Measurements from ENCODE around the gene DEF6. TPM values are rescaled to one million over a fixed set of nuclear protein-coding genes. Genes with fewer than 3 reads are reported as not detected.

DEF6 gene
- total RNA-seq, 1 donor from 2014 or later: 8.9 TPM

Other genes with a start within 250 kb of the DEF6 start
- gene TCP11, start 156.5 kb upstream of the DEF6 start, total RNA-seq (ENCODE audit: insufficient read depth, low replicate concordance): not detected
- 10.6 TPM for gene SCUBE3, start 83.9 kb upstream of the DEF6 start, total RNA-seq (ENCODE audit: insufficient read depth, low replicate concordance)
- 9.9 TPM for gene ZNF76, start 38.1 kb upstream of the DEF6 start, total RNA-seq (ENCODE audit: insufficient read depth, low replicate concordance)
- 5.3 TPM for gene PPARD, start 44.7 kb downstream of the DEF6 start, total RNA-seq (ENCODE audit: insufficient read depth, low replicate concordance)
- gene FANCE, start 154.5 kb downstream of the DEF6 start, total RNA-seq (ENCODE audit: insufficient read depth, low replicate concordance): 5.1 TPM
- gene RPL10A, start 170.6 kb downstream of the DEF6 start, total RNA-seq (ENCODE audit: insufficient read depth, low replicate concordance): 2,541 TPM
- 12.0 TPM for gene TEAD3, start 199.3 kb downstream of the DEF6 start, total RNA-seq (ENCODE audit: insufficient read depth, low replicate concordance)
- 40.9 TPM for gene TULP1, start 215.1 kb downstream of the DEF6 start, total RNA-seq (ENCODE audit: insufficient read depth, low replicate concordance)